Endothelial cell of umbilical vein (primary cell): ENCODE data around the gene FRS3.

ENCODE experiments used
- FOS ChIP-seq: IDR thresholded peaks from 2 replicates; pipeline ENCODE4 v1.6.1; 2011; ENCODE audit warnings: mild to moderate bottlenecking, low read length, moderate library complexity, borderline replicate concordance; ENCODE audit not compliant: insufficient read depth
- TF ChIP-seq, protein P1 (sequence below): IDR thresholded peaks from 2 replicates; pipeline ENCODE4 v1.6.1; 2011; ENCODE audit not compliant: insufficient read depth, insufficient read length

DNA sequence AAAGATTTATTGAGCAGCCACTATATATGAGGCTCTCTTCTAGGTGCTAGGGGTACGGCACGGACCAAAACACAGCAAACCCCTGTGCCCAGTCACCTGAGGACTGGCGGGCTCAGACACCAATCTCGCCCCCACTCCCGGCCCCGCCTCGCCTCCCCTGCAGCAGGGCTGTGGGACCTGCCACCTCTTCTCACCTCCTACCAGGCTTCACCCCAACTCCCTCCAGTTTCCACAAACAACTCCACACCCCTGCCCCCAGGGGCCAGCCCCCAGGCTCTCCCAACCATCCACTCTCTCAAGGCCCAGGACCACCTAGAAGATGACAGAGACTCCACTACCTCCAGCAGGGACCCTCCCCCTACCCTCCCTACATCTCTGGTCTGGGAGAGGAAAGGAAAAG lies 50.7 kb downstream of the FRS3 start:
- TF ChIP-seq FOS = no peak
- TF ChIP-seq, protein P1, sequence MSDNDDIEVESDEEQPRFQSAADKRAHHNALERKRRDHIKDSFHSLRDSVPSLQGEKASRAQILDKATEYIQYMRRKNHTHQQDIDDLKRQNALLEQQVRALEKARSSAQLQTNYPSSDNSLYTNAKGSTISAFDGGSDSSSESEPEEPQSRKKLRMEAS = no peak
